Retina (tissue), 1 donor: ENCODE data around the gene RNF17.

Source experiments
- DNase-seq: peaks from one replicate; pipeline ENCODE4 v3.0.0-alpha.2; 2016

Gene RNF17

GRCh38 chr13:24906268-24906667 is 142.3 kb downstream of the RNF17 start:
- no peak for DNase-seq

DNA sequence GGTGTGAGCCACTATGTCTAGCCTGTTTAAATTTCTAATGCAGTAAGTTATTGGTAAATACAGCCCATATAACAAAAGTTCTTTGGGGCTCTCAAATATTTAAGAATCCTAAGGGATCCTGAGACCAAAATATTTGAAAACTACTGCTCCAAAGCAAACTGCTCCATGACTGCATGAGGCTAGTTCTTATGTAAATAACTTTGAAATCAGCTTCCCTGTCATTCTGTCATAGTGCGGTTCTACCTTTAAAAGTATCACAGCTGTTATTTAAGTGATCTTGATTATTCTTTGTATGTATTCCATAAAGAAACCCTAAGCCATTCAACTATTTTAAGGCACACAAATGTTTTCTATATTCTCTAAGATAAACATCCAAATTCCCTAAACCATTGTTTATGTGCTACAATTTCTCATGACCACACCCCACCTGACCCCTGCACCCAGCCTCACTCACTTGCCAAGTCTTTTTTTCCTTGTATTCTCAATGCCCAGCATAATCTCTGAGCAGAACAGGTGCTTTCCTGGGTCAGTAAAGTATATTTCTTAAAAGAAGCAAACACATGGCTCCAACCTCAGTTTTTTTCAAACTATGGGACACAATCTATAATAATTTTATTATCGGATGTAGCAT is 146.6 kb downstream of the RNF17 start:
- no peak for DNase-seq

- no peak for DNase-seq
Measured at GRCh38 chr13:24911133-24911908, 147.4 kb downstream of the RNF17 start.

DNA sequence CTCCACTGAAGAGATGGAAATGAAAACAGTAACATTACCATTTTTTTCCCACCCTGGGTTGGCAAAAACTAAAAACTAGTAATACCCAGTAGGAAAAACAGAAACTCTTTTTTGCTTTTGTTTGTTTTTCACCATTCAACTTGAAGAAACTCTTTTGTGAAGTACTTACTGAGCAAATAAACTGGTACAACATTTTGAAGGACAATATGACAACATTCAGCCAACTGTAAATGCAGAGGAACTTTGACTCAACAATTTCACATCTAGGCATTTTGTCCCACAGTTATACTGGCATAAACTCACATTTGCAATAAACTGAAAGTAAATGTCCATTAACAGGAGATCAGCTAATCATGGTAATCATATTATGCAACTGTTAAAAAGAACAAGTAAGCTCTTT is 152.5 kb downstream of the RNF17 start:
- DNase-seq = no peak

DNA sequence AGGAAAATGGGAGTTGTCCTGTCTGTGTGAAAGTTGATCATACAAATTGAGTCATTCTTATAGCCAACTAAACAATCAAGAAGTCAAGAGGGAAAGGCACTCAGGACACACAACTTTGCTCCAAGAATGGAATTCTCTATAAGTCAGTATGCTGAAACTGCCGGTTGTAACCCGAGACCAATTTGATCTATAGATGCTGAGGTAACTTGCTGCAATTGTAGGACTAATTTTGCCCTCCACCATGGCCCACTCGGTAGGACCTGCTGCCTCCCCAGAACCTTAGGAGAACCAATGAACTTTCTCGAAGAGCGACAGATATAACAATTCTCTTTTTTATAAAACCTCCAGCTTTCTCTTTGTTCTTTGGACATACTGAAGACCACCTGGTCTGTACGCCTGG is 157.0 kb downstream of the RNF17 start:
- no peak for DNase-seq

- no peak for DNase-seq
Measured at GRCh38 chr13:24921881-24922280, 157.9 kb downstream of the RNF17 start.

DNA sequence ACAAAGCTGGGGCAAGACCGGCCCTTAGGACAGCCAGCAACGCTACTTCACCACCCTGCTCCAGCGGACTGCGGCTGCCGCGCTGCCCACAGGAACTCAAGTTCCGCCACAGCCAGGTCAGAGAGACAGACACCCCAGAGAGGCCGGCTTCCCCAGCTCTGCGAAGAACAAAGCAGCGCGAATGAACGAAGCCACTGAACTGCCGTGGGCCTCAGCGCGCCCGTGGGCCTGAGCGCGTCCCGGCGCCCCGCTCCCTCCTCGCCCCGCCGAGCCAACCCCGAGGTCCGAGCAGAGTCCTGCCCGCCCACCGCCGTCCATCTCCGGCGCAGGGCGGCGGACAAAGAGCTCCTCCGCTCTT is 158.4 kb downstream of the RNF17 start:
- DNase-seq = no peak

- peak; percentile 97 for DNase-seq
Measured at GRCh38 chr13:24922745-24923591, 159.0 kb downstream of the RNF17 start.

GRCh38 chr13:24925318-24926231 is 161.6 kb downstream of the RNF17 start:
- DNase-seq = no peak

- no peak for DNase-seq
Measured at GRCh38 chr13:24927810-24928404, 163.9 kb downstream of the RNF17 start.

GRCh38 chr13:24929196-24929595 is 165.2 kb downstream of the RNF17 start:
- DNase-seq = no peak
